GM23338 (cell line): ENCODE data around the gene GTF3C5. TPM values are rescaled to one million over a fixed set of nuclear protein-coding genes. Genes with fewer than 3 reads are reported as not detected.

Experiments
- ATAC-seq: fragments of 200-7000 bp; cut with Tn5 transposase; 3 replicates; pipeline ENCODE4 v1.9.1; 2020
- DNase-seq: peaks from one replicate; pipeline ENCODE4 v3.0.0-alpha.2; 2015; ENCODE audit warnings: low spot score
- H2AFZ ChIP-seq: fragments of 200-600 bp; sonication (generic); 2 replicates; pipeline ENCODE4 v1.8.0; 2016; ENCODE audit warnings: antibody characterized with exemption, mild to moderate bottlenecking, moderate library complexity
- H3F3A ChIP-seq: fragments of 200-600 bp; sonication (generic); replicated peaks from 2 replicates; pipeline ENCODE4 v1.8.0; 2017; ENCODE audit warnings: antibody characterized with exemption, mixed run types, low read depth
- H3K27ac ChIP-seq: fragments of 200-600 bp; sonication (generic); 2 replicates; pipeline ENCODE4 v1.6.1; 2016; ENCODE audit warnings: low read depth
- H3K27me3 ChIP-seq: fragments of 200-600 bp; sonication (generic); 2 replicates; pipeline ENCODE4 v1.8.0; 2016; ENCODE audit warnings: mild to moderate bottlenecking, mixed run types, moderate library complexity; ENCODE audit not compliant: insufficient read depth
- H3K36me3 ChIP-seq: fragments of 200-600 bp; sonication (generic); 2 replicates; pipeline ENCODE4 v1.8.0; 2016; ENCODE audit warnings: mild to moderate bottlenecking; ENCODE audit not compliant: insufficient read depth
- H3K4me1 ChIP-seq: fragments of 200-600 bp; sonication (generic); 2 replicates; pipeline ENCODE4 v1.8.0; 2016; ENCODE audit warnings: mild to moderate bottlenecking, moderate library complexity; ENCODE audit not compliant: insufficient read depth
- H3K4me2 ChIP-seq: fragments of 200-600 bp; sonication (generic); 2 replicates; pipeline ENCODE4 v1.7.1; 2017; ENCODE audit warnings: mixed run types
- H3K4me3 ChIP-seq: fragments of 200-600 bp; sonication (generic); 2 replicates; pipeline ENCODE4 v1.6.1; 2016; ENCODE audit warnings: mixed run types
- H3K79me2 ChIP-seq: fragments of 200-600 bp; sonication (generic); replicated peaks from 2 replicates; pipeline ENCODE4 v1.8.0; 2017; ENCODE audit warnings: mild to moderate bottlenecking; ENCODE audit not compliant: insufficient read depth
- H3K9me2 ChIP-seq: fragments of 200-600 bp; sonication (generic); 2 replicates; pipeline ENCODE4 v1.8.0; 2017; ENCODE audit not compliant: insufficient read depth
- H4K20me1 ChIP-seq: fragments of 200-600 bp; sonication (generic); replicated peaks from 2 replicates; pipeline ENCODE4 v1.8.0; 2017; ENCODE audit warnings: mild to moderate bottlenecking; ENCODE audit not compliant: insufficient read depth
- H3K27ac Mint-ChIP-seq: 2 replicates; pipeline ENCODE4 v1.8.0; 2020; ENCODE audit warnings: inconsistent platforms, mild to moderate bottlenecking, moderate library complexity, mixed read lengths
- H3K27me3 Mint-ChIP-seq: 3 replicates; pipeline ENCODE4 v1.8.0; 2022; ENCODE audit warnings: low read depth, mild to moderate bottlenecking, moderate library complexity, mixed read lengths, inconsistent platforms; ENCODE audit not compliant: insufficient read depth, poor library complexity
- H3K36me3 Mint-ChIP-seq: 3 replicates; pipeline ENCODE4 v1.8.0; 2021; ENCODE audit warnings: low read depth, mild to moderate bottlenecking, inconsistent platforms, moderate library complexity, mixed read lengths
- H3K4me1 Mint-ChIP-seq: 3 replicates; pipeline ENCODE4 v1.8.0; 2020; ENCODE audit warnings: mild to moderate bottlenecking, inconsistent platforms, mixed read lengths
- H3K4me3 Mint-ChIP-seq: 3 replicates; pipeline ENCODE4 v1.8.0; 2021; ENCODE audit warnings: moderate library complexity, mild to moderate bottlenecking, inconsistent platforms, mixed read lengths
- H3K9me3 Mint-ChIP-seq: 3 replicates; pipeline ENCODE4 v1.8.0; 2020; ENCODE audit warnings: moderate library complexity, mild to moderate bottlenecking, inconsistent platforms, mixed read lengths
- CREB1 ChIP-seq: fragments of 250-450 bp; sonication (Bioruptor Pico); IDR thresholded peaks from 2 replicates; pipeline ENCODE4 v1.5.0; 2020; ENCODE audit warnings: low read depth, mild to moderate bottlenecking, moderate library complexity
- EZH2 ChIP-seq: fragments of 200-600 bp; sonication (generic); IDR thresholded peaks from one replicate; pipeline ENCODE4 v1.8.0; 2017; ENCODE audit warnings: antibody characterized with exemption, mild to moderate bottlenecking, low read depth; ENCODE audit not compliant: unreplicated experiment
- EZH2phosphoT487 ChIP-seq: fragments of 200-600 bp; sonication (generic); IDR thresholded peaks from one replicate; pipeline ENCODE4 v1.8.1; 2018; ENCODE audit warnings: antibody characterized with exemption; ENCODE audit not compliant: unreplicated experiment
- JUNB ChIP-seq: IDR thresholded peaks from one replicate; pipeline ENCODE4 v1.6.1; 2016; ENCODE audit warnings: antibody characterized with exemption; ENCODE audit not compliant: unreplicated experiment
- NANOG ChIP-seq: IDR thresholded peaks from 2 replicates; pipeline ENCODE4 v1.6.1; 2016; ENCODE audit warnings: antibody characterized with exemption, borderline replicate concordance
- POLR2AphosphoS5 ChIP-seq: IDR thresholded peaks from 2 replicates; pipeline ENCODE4 v1.6.1; 2016; ENCODE audit warnings: antibody characterized with exemption, low read depth
- STAT1 ChIP-seq: IDR thresholded peaks from one replicate; pipeline ENCODE4 v1.6.1; 2016; ENCODE audit warnings: antibody characterized with exemption; ENCODE audit not compliant: unreplicated experiment
- ZNF114 ChIP-seq: fragments of 250-450 bp; sonication (Bioruptor Pico); IDR thresholded peaks from 2 replicates; pipeline ENCODE4 v1.5.0; 2020; ENCODE audit warnings: mild to moderate bottlenecking, moderate library complexity
- ZNF331 ChIP-seq: fragments of 250-450 bp; sonication (Bioruptor Pico); IDR thresholded peaks from 2 replicates; pipeline ENCODE4 v1.5.0; 2020; ENCODE audit warnings: low read depth, mild to moderate bottlenecking, moderate library complexity
- polyA plus RNA-seq: library from polyadenylated mRNA; unstranded; fragments of >200 nt; fragmentation: Nextera tagmentation; extraction: Ambion mirVana; gene quantifications from 2 replicates; pipeline ENCODE4 v1.2.1, GENCODE V29; 2016
- total RNA-seq: library from RNA; depleted of rRNA; stranded (reverse); fragments of >200 nt; shearing (Covaris generic); gene quantifications from 2 replicates; pipeline ENCODE4 v1.2.3, GENCODE V29; 2014
- TF ChIP-seq, protein P1 (sequence below), 2 experiments: fragments of 200-600 bp in 1 of 2; sonication (generic) in 1 of 2; conservative IDR thresholded peaks; 2 replicates each; pipeline versions ENCODE4 v1.5.1 to v1.6.1; 2016 to 2017; ENCODE audit warnings: antibody characterized with exemption in 2 of 2, low read depth in 2 of 2, mild to moderate bottlenecking in 2 of 2, moderate library complexity in 1 of 2
- TF ChIP-seq, protein P2 (sequence below): fragments of 250-450 bp; sonication (Bioruptor Pico); IDR thresholded peaks from 2 replicates; pipeline ENCODE4 v1.5.0; 2020; ENCODE audit warnings: mild to moderate bottlenecking, moderate library complexity
- TF ChIP-seq, protein P3 (sequence below): IDR thresholded peaks from one replicate; pipeline ENCODE4 v1.6.1; 2018; ENCODE audit warnings: antibody characterized with exemption; ENCODE audit not compliant: unreplicated experiment
- TF ChIP-seq, protein P4 (sequence below): IDR thresholded peaks from 2 replicates; pipeline ENCODE4 v1.6.1; 2016; ENCODE audit warnings: antibody characterized with exemption

The GTF3C5 gene
- total and polyA plus RNA-seq, 2 experiments from 2014 or later = 46.0 to 78.8 TPM

DNA sequence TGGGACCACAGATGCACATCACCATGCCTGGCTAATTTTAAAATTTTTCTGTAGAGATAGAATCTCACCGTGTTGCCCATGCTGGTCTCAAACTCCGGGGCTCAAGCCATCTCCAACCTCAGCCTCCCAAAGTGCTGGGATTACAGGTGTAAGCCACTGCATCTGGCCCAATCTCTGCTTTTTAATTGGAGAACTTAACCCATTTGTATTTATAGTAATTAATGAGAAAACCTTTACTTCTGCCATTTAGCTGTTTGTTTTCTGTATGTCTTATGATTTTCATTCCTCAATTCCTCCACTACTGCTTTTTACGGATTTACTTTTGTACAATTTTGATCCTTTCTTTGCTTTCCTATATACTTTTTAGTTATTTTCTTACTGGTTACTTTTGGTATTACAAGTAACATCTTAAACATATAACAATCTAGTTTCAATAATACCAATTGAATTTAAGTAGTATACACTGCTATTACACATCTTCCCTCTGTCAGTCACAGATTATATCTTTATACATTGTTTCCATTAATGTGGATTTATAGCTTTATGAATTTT, 64.1 kb downstream of the GTF3C5 start:
- TF ChIP-seq CREB1 (CRISPR knock-in tag) (no peak), EZH2 (no peak), ZNF114 (CRISPR knock-in tag) (no peak), STAT1 (no peak), ZNF331 (no peak), EZH2phosphoT487 (no peak), NANOG (no peak), JUNB (no peak), POLR2AphosphoS5 (no peak)
- TF ChIP-seq, protein P1, sequence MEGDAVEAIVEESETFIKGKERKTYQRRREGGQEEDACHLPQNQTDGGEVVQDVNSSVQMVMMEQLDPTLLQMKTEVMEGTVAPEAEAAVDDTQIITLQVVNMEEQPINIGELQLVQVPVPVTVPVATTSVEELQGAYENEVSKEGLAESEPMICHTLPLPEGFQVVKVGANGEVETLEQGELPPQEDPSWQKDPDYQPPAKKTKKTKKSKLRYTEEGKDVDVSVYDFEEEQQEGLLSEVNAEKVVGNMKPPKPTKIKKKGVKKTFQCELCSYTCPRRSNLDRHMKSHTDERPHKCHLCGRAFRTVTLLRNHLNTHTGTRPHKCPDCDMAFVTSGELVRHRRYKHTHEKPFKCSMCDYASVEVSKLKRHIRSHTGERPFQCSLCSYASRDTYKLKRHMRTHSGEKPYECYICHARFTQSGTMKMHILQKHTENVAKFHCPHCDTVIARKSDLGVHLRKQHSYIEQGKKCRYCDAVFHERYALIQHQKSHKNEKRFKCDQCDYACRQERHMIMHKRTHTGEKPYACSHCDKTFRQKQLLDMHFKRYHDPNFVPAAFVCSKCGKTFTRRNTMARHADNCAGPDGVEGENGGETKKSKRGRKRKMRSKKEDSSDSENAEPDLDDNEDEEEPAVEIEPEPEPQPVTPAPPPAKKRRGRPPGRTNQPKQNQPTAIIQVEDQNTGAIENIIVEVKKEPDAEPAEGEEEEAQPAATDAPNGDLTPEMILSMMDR (conservative IDR thresholded peaks at IDR 0.05; ENCODE audit: low read depth in 2 of 2) = no peak; a peak in 2 of 4 replicates
- TF ChIP-seq, protein P2, sequence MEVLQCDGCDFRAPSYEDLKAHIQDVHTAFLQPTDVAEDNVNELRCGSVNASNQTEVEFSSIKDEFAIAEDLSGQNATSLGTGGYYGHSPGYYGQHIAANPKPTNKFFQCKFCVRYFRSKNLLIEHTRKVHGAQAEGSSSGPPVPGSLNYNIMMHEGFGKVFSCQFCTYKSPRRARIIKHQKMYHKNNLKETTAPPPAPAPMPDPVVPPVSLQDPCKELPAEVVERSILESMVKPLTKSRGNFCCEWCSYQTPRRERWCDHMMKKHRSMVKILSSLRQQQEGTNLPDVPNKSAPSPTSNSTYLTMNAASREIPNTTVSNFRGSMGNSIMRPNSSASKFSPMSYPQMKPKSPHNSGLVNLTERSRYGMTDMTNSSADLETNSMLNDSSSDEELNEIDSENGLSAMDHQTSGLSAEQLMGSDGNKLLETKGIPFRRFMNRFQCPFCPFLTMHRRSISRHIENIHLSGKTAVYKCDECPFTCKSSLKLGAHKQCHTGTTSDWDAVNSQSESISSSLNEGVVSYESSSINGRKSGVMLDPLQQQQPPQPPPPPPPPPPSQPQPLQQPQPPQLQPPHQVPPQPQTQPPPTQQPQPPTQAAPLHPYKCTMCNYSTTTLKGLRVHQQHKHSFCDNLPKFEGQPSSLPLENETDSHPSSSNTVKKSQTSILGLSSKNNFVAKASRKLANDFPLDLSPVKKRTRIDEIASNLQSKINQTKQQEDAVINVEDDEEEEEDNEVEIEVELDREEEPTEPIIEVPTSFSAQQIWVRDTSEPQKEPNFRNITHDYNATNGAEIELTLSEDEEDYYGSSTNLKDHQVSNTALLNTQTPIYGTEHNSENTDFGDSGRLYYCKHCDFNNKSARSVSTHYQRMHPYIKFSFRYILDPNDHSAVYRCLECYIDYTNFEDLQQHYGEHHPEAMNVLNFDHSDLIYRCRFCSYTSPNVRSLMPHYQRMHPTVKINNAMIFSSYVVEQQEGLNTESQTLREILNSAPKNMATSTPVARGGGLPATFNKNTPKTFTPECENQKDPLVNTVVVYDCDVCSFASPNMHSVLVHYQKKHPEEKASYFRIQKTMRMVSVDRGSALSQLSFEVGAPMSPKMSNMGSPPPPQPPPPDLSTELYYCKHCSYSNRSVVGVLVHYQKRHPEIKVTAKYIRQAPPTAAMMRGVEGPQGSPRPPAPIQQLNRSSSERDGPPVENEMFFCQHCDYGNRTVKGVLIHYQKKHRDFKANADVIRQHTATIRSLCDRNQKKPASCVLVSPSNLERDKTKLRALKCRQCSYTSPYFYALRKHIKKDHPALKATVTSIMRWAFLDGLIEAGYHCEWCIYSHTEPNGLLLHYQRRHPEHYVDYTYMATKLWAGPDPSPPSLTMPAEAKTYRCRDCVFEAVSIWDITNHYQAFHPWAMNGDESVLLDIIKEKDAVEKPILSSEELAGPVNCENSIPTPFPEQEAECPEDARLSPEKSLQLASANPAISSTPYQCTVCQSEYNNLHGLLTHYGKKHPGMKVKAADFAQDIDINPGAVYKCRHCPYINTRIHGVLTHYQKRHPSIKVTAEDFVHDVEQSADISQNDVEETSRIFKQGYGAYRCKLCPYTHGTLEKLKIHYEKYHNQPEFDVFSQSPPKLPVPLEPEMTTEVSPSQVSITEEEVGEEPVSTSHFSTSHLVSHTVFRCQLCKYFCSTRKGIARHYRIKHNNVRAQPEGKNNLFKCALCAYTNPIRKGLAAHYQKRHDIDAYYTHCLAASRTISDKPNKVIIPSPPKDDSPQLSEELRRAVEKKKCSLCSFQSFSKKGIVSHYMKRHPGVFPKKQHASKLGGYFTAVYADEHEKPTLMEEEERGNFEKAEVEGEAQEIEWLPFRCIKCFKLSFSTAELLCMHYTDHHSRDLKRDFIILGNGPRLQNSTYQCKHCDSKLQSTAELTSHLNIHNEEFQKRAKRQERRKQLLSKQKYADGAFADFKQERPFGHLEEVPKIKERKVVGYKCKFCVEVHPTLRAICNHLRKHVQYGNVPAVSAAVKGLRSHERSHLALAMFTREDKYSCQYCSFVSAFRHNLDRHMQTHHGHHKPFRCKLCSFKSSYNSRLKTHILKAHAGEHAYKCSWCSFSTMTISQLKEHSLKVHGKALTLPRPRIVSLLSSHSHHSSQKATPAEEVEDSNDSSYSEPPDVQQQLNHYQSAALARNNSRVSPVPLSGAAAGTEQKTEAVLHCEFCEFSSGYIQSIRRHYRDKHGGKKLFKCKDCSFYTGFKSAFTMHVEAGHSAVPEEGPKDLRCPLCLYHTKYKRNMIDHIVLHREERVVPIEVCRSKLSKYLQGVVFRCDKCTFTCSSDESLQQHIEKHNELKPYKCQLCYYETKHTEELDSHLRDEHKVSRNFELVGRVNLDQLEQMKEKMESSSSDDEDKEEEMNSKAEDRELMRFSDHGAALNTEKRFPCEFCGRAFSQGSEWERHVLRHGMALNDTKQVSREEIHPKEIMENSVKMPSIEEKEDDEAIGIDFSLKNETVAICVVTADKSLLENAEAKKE (CRISPR knock-in tag) = no peak
- TF ChIP-seq, protein P3, sequence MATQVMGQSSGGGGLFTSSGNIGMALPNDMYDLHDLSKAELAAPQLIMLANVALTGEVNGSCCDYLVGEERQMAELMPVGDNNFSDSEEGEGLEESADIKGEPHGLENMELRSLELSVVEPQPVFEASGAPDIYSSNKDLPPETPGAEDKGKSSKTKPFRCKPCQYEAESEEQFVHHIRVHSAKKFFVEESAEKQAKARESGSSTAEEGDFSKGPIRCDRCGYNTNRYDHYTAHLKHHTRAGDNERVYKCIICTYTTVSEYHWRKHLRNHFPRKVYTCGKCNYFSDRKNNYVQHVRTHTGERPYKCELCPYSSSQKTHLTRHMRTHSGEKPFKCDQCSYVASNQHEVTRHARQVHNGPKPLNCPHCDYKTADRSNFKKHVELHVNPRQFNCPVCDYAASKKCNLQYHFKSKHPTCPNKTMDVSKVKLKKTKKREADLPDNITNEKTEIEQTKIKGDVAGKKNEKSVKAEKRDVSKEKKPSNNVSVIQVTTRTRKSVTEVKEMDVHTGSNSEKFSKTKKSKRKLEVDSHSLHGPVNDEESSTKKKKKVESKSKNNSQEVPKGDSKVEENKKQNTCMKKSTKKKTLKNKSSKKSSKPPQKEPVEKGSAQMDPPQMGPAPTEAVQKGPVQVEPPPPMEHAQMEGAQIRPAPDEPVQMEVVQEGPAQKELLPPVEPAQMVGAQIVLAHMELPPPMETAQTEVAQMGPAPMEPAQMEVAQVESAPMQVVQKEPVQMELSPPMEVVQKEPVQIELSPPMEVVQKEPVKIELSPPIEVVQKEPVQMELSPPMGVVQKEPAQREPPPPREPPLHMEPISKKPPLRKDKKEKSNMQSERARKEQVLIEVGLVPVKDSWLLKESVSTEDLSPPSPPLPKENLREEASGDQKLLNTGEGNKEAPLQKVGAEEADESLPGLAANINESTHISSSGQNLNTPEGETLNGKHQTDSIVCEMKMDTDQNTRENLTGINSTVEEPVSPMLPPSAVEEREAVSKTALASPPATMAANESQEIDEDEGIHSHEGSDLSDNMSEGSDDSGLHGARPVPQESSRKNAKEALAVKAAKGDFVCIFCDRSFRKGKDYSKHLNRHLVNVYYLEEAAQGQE = no peak
- TF ChIP-seq, protein P4, sequence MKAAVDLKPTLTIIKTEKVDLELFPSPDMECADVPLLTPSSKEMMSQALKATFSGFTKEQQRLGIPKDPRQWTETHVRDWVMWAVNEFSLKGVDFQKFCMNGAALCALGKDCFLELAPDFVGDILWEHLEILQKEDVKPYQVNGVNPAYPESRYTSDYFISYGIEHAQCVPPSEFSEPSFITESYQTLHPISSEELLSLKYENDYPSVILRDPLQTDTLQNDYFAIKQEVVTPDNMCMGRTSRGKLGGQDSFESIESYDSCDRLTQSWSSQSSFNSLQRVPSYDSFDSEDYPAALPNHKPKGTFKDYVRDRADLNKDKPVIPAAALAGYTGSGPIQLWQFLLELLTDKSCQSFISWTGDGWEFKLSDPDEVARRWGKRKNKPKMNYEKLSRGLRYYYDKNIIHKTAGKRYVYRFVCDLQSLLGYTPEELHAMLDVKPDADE = no peak
- H3K4me2 ChIP-seq = no peak overlapping the region
- Mint-ChIP-seq H3K4me1 (no peaks in the 10 kb centered on the region), H3K9me3 (peaks cover 15% of the 10 kb centered on the region; the same call in 2 of the 3 replicates), H3K36me3 (peaks cover 31% of the 10 kb centered on the region), H3K4me3 (no peak overlapping the region), H3K27ac (no peak overlapping the region), H3K27me3 (no peaks in the 10 kb centered on the region)
- H3K27ac ChIP-seq = no peak overlapping the region
- no peaks in the 10 kb centered on the region for H3K79me2 ChIP-seq
- no peaks in the 10 kb centered on the region for H3K9me2 ChIP-seq
- no peaks in the 10 kb centered on the region for H3K4me1 ChIP-seq
- no peak overlapping the region for H3K4me3 ChIP-seq
- H3K36me3 ChIP-seq = no peaks in the 10 kb centered on the region
- H4K20me1 ChIP-seq = no peaks in the 10 kb centered on the region
- no peak overlapping the region for H2AFZ ChIP-seq
- DNase-seq (no peak), ATAC-seq (no peak)
- no peaks in the 10 kb centered on the region for H3K27me3 ChIP-seq
- H3F3A ChIP-seq = no peaks in the 10 kb centered on the region
